ENCODE results near the gene HHATL. TPM values are rescaled to one million over a fixed set of nuclear protein-coding genes. Genes with fewer than 3 reads are reported as not detected.

The HHATL gene
- total RNA-seq, 2 donors from 2014 or later: not detected

DNA sequence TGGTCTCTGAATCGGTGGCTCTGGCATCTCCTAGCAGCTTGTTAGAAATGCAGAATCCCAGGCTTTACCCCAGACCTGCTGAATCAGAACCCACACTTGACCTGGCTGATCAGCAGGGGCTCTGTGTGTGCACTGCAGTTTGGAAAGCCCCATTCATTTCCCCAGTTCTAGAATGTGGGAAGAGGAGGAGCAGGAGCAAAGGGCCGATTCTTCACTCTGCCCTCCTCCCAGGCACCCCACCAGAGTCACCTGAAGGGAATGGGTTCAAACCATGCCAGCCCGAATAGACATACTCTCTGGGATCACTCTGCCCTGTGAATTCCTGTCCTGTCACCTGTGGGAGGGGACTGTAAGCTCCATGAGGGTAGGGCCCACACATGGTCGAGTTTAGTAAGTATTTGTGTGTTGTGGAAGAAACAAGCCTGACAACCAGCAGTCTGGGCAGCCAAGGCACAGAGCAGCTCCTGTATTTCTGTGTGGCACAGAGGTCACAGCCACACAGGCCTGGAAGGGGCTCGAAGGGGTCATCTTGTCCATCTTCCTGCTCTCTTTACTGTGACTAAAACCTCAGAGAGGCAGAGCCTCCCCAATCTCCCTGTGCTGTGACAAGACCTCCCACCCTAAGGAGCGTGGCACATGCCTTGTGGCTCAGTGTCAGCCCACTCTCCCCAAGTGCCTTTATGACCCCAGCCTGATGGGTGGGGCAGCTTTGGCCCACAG, 29.0 kb upstream of the HHATL start:
- Histone ChIP-seq H3K9me3 (no peaks in the 10 kb centered on the region), H3K27me3 (replicated peaks; ENCODE audit: insufficient read depth) (no peaks in the 10 kb centered on the region), H3K4me1 (ENCODE audit: control insufficient read depth in 1 of 2, low read depth in 2 of 2) (peaks cover 0 to 10% of the 10 kb centered on the region in 2 donors), H3K4me3 (no peak overlapping the region), H3K36me3 (no peaks in the 10 kb centered on the region), H3K27ac (no peak overlapping the region)
- TF ChIP-seq, protein P1, sequence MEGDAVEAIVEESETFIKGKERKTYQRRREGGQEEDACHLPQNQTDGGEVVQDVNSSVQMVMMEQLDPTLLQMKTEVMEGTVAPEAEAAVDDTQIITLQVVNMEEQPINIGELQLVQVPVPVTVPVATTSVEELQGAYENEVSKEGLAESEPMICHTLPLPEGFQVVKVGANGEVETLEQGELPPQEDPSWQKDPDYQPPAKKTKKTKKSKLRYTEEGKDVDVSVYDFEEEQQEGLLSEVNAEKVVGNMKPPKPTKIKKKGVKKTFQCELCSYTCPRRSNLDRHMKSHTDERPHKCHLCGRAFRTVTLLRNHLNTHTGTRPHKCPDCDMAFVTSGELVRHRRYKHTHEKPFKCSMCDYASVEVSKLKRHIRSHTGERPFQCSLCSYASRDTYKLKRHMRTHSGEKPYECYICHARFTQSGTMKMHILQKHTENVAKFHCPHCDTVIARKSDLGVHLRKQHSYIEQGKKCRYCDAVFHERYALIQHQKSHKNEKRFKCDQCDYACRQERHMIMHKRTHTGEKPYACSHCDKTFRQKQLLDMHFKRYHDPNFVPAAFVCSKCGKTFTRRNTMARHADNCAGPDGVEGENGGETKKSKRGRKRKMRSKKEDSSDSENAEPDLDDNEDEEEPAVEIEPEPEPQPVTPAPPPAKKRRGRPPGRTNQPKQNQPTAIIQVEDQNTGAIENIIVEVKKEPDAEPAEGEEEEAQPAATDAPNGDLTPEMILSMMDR (IDR thresholded peaks at IDR 0.05): no peak
- no peak for ATAC-seq (ENCODE audit: insufficient number of reproducible peaks, low FRiP score, low read depth)
- DNase-seq (ENCODE audit: low spot score): no peak

DNA sequence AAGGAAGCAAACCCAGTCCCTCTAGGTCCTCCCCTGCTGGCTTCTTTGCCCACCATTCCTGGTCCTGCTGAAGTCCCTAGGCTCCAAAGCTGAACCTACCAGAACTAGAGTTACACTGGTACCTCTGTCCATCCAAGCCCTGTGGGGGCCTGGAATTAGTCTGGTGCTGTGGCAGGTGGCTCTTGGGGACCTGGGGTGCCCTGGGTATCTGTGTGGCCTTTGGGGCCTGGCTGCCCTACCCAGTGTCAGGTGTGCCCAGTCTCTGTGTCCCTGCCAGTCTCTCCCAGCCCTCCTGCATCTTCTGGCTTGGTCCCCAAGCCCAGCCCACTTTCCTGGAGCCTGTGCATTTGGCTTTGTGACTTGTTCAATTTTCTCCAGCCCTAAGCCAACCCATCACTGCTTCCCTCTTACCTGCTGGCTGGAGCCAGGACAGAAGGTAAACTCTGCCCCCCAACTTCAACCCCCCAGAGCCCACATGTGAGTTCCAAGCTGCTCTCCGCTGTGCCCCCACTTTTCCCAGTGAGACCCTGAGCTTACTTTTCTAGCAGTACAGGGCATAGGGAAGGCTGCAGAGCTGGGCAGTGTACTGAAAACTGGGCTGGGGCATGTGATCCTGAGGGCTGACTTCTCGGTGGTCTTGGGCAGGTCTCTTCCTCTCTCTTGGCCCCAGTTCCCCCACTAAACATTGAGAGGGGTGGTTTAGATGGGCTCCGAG, 28.3 kb upstream of the HHATL start:
- no peak for DNase-seq (ENCODE audit: low spot score)
- no peak for ATAC-seq (ENCODE audit: insufficient number of reproducible peaks, low FRiP score, low read depth)
- no peak overlapping the region for H3K4me3 ChIP-seq
- no peaks in the 10 kb centered on the region for H3K36me3 ChIP-seq
- no peaks in the 10 kb centered on the region for H3K9me3 ChIP-seq
- TF ChIP-seq, protein P1 (IDR thresholded peaks at IDR 0.05): no peak
- H3K27me3 ChIP-seq (replicated peaks; ENCODE audit: insufficient read depth): no peaks in the 10 kb centered on the region
- H3K4me1 ChIP-seq (ENCODE audit: control insufficient read depth in 1 of 2, low read depth in 2 of 2): peaks cover 0 to 10% of the 10 kb centered on the region in 2 donors
- H3K27ac ChIP-seq: no peak overlapping the region

DNA sequence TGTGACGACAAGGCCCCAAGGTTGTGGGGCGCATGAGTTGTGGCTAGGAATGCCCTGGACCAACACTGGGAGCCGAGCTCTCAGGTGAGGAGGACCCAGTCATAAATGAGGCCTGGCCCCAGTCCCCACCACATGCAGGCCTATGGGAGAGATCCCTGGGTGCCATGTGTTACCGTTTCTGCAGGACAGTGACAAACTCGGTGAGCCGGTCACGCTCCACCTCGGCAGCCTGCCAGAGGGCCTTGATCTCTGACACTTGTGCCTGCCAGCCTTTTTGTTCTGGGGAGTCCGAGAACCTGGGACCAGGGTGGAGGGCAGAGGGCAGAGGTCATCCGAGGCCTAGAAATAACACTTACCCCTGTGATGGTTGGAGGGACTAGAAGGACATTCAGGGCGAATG, 27.7 kb upstream of the HHATL start:
- Histone ChIP-seq H3K36me3 (no peaks in the 10 kb centered on the region), H3K27ac (no peak overlapping the region), H3K27me3 (replicated peaks; ENCODE audit: insufficient read depth) (no peaks in the 10 kb centered on the region), H3K4me1 (ENCODE audit: control insufficient read depth in 1 of 2, low read depth in 2 of 2) (peaks cover 0 to 10% of the 10 kb centered on the region in 2 donors), H3K4me3 (no peak overlapping the region), H3K9me3 (no peaks in the 10 kb centered on the region)
- TF ChIP-seq, protein P1 (IDR thresholded peaks at IDR 0.05): no peak
- ATAC-seq (ENCODE audit: insufficient number of reproducible peaks, low FRiP score, low read depth) (no peak), DNase-seq (ENCODE audit: low spot score) (no peak)

DNA sequence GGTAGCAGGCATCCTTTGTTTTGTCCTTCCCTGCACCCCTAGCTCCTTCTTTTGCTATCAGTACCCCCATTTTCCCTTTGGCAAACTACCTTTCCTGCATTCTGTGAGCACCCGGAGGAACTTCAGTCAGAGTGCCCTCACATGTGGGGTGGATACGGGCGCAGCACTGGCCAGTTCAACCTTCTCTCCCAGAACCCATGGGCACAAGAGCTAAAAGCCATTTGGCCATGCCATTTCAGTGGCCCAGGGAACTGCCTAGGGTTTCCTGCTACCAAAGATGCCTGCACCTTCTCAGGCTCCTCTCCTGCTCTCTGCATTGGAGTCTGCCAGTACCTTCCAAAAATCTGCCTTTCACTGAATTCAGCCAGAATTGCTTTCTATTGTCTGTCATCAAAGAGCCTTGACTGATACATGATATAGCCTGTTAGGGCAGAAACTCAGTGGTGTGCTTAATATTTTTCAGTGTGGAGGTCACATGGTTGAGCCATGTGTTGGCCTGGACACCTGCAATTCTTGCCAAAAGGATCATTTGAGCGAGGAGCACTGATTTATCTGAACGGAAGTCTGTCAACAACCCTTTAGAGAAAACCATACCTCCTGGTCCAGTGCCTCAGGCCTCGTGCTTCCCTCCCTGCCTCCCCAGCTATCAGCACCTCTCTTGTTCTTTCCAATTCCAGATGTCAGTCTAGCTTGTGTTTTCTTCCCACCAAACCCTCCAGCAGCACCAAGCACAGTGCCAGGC, 27.0 kb upstream of the HHATL start:
- TF ChIP-seq, protein P1 (IDR thresholded peaks at IDR 0.05): no peak
- Histone ChIP-seq H3K27ac (no peak overlapping the region), H3K9me3 (no peaks in the 10 kb centered on the region), H3K4me3 (no peak overlapping the region), H3K4me1 (ENCODE audit: control insufficient read depth in 1 of 2, low read depth in 2 of 2) (peaks cover 0 to 10% of the 10 kb centered on the region in 2 donors), H3K36me3 (no peaks in the 10 kb centered on the region), H3K27me3 (replicated peaks; ENCODE audit: insufficient read depth) (no peaks in the 10 kb centered on the region)
- ATAC-seq (ENCODE audit: insufficient number of reproducible peaks, low FRiP score, low read depth) (no peak), DNase-seq (ENCODE audit: low spot score) (no peak)
